ENCODE measurements around the gene DNAH2.
"Not testable (repeated sequence)": the region's sequence is repeated elsewhere in the genome, so short reads cannot be mapped to it uniquely, and the experiment has no call there.

The DNAH2 gene

DNA sequence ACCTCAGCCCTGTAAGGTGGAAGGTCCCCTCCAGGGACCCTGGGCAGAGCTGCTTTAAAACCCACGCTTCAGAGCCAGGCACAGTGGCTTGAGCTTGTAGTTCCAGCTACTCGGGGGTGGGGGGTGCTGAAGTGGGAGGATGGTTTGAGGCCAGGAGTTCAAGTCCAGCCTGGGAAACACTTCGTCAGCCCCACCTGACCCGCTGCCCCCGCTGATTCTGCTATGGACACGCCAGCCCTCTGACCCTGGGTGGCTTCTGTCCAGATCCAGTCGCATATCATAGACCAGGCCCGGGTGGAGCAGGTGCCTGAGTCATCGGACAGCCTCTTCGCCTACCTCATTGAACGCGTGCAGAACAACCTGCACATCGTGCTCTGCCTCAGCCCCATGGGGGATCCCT lies 81.3 kb downstream of the DNAH2 start:
- no peaks in the 10 kb centered on the region for H3K4me1 ChIP-seq (ENCODE audit: control insufficient read depth, insufficient read depth, low read length, poor library complexity, severe bottlenecking)
- H3K27ac ChIP-seq (ENCODE audit: low read depth, low read length, severe bottlenecking), result no peak overlapping the region
- no peaks in the 10 kb centered on the region for H3K9me3 ChIP-seq (ENCODE audit: control insufficient read depth, low read length)
- no peak overlapping the region for H3K4me3 ChIP-seq (ENCODE audit: extremely low read depth, insufficient read depth, low read length, poor library complexity, severe bottlenecking)
- no peaks in the 10 kb centered on the region for H3K36me3 ChIP-seq (ENCODE audit: control insufficient read depth, insufficient read depth, low read length)
- 85 to 86% methylated on average over 12 to 13 of the region's 13 CpGs for WGBS, 2 experiments (ENCODE audit: insufficient coverage in 2 of 2)

- WGBS, 2 experiments (ENCODE audit: insufficient coverage in 2 of 2), result 69 to 73% methylated on average over 8 to 10 of the region's 13 CpGs
- H3K4me3 ChIP-seq (ENCODE audit: extremely low read depth, insufficient read depth, low read length, poor library complexity, severe bottlenecking), result no peak overlapping the region
Observed at GRCh38 chr17:7803981-7804380, 86.4 kb downstream of the DNAH2 start.

GRCh38 chr17:7806587-7806986 lies 89.0 kb downstream of the DNAH2 start:
- Histone ChIP-seq H3K36me3 (ENCODE audit: control insufficient read depth, insufficient read depth, low read length) (no peaks in the 10 kb centered on the region), H3K9me3 (ENCODE audit: control insufficient read depth, low read length) (no peaks in the 10 kb centered on the region), H3K4me3 (ENCODE audit: extremely low read depth, insufficient read depth, low read length, poor library complexity, severe bottlenecking) (no peak overlapping the region), H3K27ac (ENCODE audit: low read depth, low read length, severe bottlenecking) (no peak overlapping the region), H3K4me1 (ENCODE audit: control insufficient read depth, insufficient read depth, low read length, poor library complexity, severe bottlenecking) (no peaks in the 10 kb centered on the region)
- WGBS, 2 experiments (ENCODE audit: insufficient coverage in 2 of 2), result 84 to 96% methylated on average over 3 of the region's 6 CpGs

More at GRCh38 chr17:7803981-7804380, 86.4 kb downstream of the DNAH2 start:
- Histone ChIP-seq H3K27ac (ENCODE audit: low read depth, low read length, severe bottlenecking) (no peak overlapping the region), H3K36me3 (ENCODE audit: control insufficient read depth, insufficient read depth, low read length) (no peaks in the 10 kb centered on the region), H3K9me3 (ENCODE audit: control insufficient read depth, low read length) (no peaks in the 10 kb centered on the region), H3K4me1 (ENCODE audit: control insufficient read depth, insufficient read depth, low read length, poor library complexity, severe bottlenecking) (no peaks in the 10 kb centered on the region)

- H3K27ac ChIP-seq (ENCODE audit: low read depth, low read length, severe bottlenecking), result no peak overlapping the region
- H3K36me3 ChIP-seq (ENCODE audit: control insufficient read depth, insufficient read depth, low read length), result no peaks in the 10 kb centered on the region
- H3K9me3 ChIP-seq (ENCODE audit: control insufficient read depth, low read length), result no peaks in the 10 kb centered on the region
- H3K4me3 ChIP-seq (ENCODE audit: extremely low read depth, insufficient read depth, low read length, poor library complexity, severe bottlenecking), result no peak overlapping the region
- WGBS, 2 experiments (ENCODE audit: insufficient coverage in 2 of 2), result 87 to 94% methylated on average over 15 to 16 of the region's 21 CpGs
- no peaks in the 10 kb centered on the region for H3K4me1 ChIP-seq (ENCODE audit: control insufficient read depth, insufficient read depth, low read length, poor library complexity, severe bottlenecking)
Observed at GRCh38 chr17:7807206-7807605, 89.7 kb downstream of the DNAH2 start.

- Histone ChIP-seq H3K4me1 (ENCODE audit: control insufficient read depth, insufficient read depth, low read length, poor library complexity, severe bottlenecking) (no peaks in the 10 kb centered on the region), H3K4me3 (ENCODE audit: extremely low read depth, insufficient read depth, low read length, poor library complexity, severe bottlenecking) (no peak overlapping the region), H3K9me3 (ENCODE audit: control insufficient read depth, low read length) (no peaks in the 10 kb centered on the region), H3K27ac (ENCODE audit: low read depth, low read length, severe bottlenecking) (no peak overlapping the region), H3K36me3 (ENCODE audit: control insufficient read depth, insufficient read depth, low read length) (no peaks in the 10 kb centered on the region)
- 75% methylated on average over 7 to 10 of the region's 11 CpGs for WGBS, 2 experiments (ENCODE audit: insufficient coverage in 2 of 2)
Observed at GRCh38 chr17:7809086-7809790, 91.7 kb downstream of the DNAH2 start.

DNA sequence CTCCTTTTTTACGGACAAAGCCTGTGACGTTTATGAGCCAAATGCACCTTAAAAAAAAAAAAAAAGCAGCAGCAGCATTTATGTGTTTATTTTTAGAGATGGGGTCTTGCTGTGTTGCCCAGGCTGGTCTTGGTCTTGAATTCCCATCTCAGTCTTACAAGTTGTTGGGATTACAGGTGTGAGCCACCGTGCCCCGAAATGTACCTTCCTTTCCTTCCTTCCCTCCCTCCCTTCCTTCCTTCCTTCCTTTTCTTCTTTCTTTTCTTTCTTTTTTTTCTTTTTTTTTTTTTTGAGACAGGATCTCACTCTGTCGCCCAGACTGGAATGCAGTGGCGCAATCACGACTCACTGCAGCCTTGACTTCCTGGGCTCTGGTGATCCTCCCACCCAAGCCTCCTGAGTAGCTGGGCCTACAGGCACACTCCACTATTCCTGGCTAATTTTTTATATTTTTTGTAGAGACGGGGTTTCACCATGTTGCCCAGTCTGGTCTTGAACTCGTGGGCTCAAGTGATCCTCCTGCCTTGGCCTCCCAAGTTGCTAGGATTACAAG lies 92.3 kb downstream of the DNAH2 start:
- H3K4me3 ChIP-seq (ENCODE audit: extremely low read depth, insufficient read depth, low read length, poor library complexity, severe bottlenecking); H3K9me3 ChIP-seq (ENCODE audit: control insufficient read depth, low read length); H3K4me1 ChIP-seq (ENCODE audit: control insufficient read depth, insufficient read depth, low read length, poor library complexity, severe bottlenecking); H3K27ac ChIP-seq (ENCODE audit: low read depth, low read length, severe bottlenecking); H3K36me3 ChIP-seq (ENCODE audit: control insufficient read depth, insufficient read depth, low read length): not testable (repeated sequence)
- 91 to 92% methylated on average over 6 to 7 of the region's 9 CpGs for WGBS, 2 experiments (ENCODE audit: insufficient coverage in 2 of 2)

- no peaks in the 10 kb centered on the region for H3K9me3 ChIP-seq (ENCODE audit: control insufficient read depth, low read length)
- no peak overlapping the region for H3K27ac ChIP-seq (ENCODE audit: low read depth, low read length, severe bottlenecking)
- no peaks in the 10 kb centered on the region for H3K36me3 ChIP-seq (ENCODE audit: control insufficient read depth, insufficient read depth, low read length)
- WGBS, 2 experiments (ENCODE audit: insufficient coverage in 2 of 2), result 90 to 93% methylated on average over 3 of the region's 3 CpGs
- no peak overlapping the region for H3K4me3 ChIP-seq (ENCODE audit: extremely low read depth, insufficient read depth, low read length, poor library complexity, severe bottlenecking)
- H3K4me1 ChIP-seq (ENCODE audit: control insufficient read depth, insufficient read depth, low read length, poor library complexity, severe bottlenecking), result no peaks in the 10 kb centered on the region
Observed at GRCh38 chr17:7811251-7811650, 93.7 kb downstream of the DNAH2 start.

- Histone ChIP-seq H3K9me3 (ENCODE audit: control insufficient read depth, low read length) (no peaks in the 10 kb centered on the region), H3K27ac (ENCODE audit: low read depth, low read length, severe bottlenecking) (no peak overlapping the region), H3K4me3 (ENCODE audit: extremely low read depth, insufficient read depth, low read length, poor library complexity, severe bottlenecking) (no peak overlapping the region), H3K36me3 (ENCODE audit: control insufficient read depth, insufficient read depth, low read length) (no peaks in the 10 kb centered on the region), H3K4me1 (ENCODE audit: control insufficient read depth, insufficient read depth, low read length, poor library complexity, severe bottlenecking) (peaks cover 2% of the 10 kb centered on the region)
- 88 to 90% methylated on average over 3 of the region's 5 CpGs for WGBS, 2 experiments (ENCODE audit: insufficient coverage in 2 of 2)
Observed at GRCh38 chr17:7814969-7815368, 97.4 kb downstream of the DNAH2 start.

- no peaks in the 10 kb centered on the region for H3K9me3 ChIP-seq (ENCODE audit: control insufficient read depth, low read length)
- peaks cover 2% of the 10 kb centered on the region for H3K4me1 ChIP-seq (ENCODE audit: control insufficient read depth, insufficient read depth, low read length, poor library complexity, severe bottlenecking)
- whole genome bisulfite sequencing, 2 experiments (ENCODE audit: insufficient coverage in 2 of 2), result 85 to 86% methylated on average over 9 to 10 of the region's 10 CpGs
- H3K4me3 ChIP-seq (ENCODE audit: extremely low read depth, insufficient read depth, low read length, poor library complexity, severe bottlenecking), result no peak overlapping the region
- peak overlapping the region; percentile 62 for H3K27ac ChIP-seq (ENCODE audit: low read depth, low read length, severe bottlenecking)
- no peaks in the 10 kb centered on the region for H3K36me3 ChIP-seq (ENCODE audit: control insufficient read depth, insufficient read depth, low read length)
Observed at GRCh38 chr17:7816926-7817642, 99.5 kb downstream of the DNAH2 start.

- Histone ChIP-seq H3K4me1 (ENCODE audit: control insufficient read depth, insufficient read depth, low read length, poor library complexity, severe bottlenecking) (peaks cover 2% of the 10 kb centered on the region), H3K36me3 (ENCODE audit: control insufficient read depth, insufficient read depth, low read length) (no peaks in the 10 kb centered on the region)
- WGBS, 2 experiments (ENCODE audit: insufficient coverage in 2 of 2), result 96% methylated on average over 5 to 8 of the region's 9 CpGs
Observed at GRCh38 chr17:7817643-7817964, 100.1 kb downstream of the DNAH2 start.

GRCh38 chr17:7818026-7818425 lies 100.5 kb downstream of the DNAH2 start:
- H3K9me3 ChIP-seq (ENCODE audit: control insufficient read depth, low read length), result no peaks in the 10 kb centered on the region
- 82 to 86% methylated on average over 3 to 5 of the region's 10 CpGs for WGBS, 2 experiments (ENCODE audit: insufficient coverage in 2 of 2)
- H3K27ac ChIP-seq (ENCODE audit: low read depth, low read length, severe bottlenecking), result no peak overlapping the region
- peaks cover 2% of the 10 kb centered on the region for H3K4me1 ChIP-seq (ENCODE audit: control insufficient read depth, insufficient read depth, low read length, poor library complexity, severe bottlenecking)
- H3K4me3 ChIP-seq (ENCODE audit: extremely low read depth, insufficient read depth, low read length, poor library complexity, severe bottlenecking), result no peak overlapping the region
- no peaks in the 10 kb centered on the region for H3K36me3 ChIP-seq (ENCODE audit: control insufficient read depth, insufficient read depth, low read length)

More at GRCh38 chr17:7817643-7817964, 100.1 kb downstream of the DNAH2 start:
- H3K9me3 ChIP-seq (ENCODE audit: control insufficient read depth, low read length), result no peaks in the 10 kb centered on the region
- H3K4me3 ChIP-seq (ENCODE audit: extremely low read depth, insufficient read depth, low read length, poor library complexity, severe bottlenecking), result no peak overlapping the region
- H3K27ac ChIP-seq (ENCODE audit: low read depth, low read length, severe bottlenecking), result no peak overlapping the region

Data from mesodermal cell (in vitro differentiated cells).